HG02610 (cell line): ENCODE data around the gene ALMS1.
"Not testable (repeated sequence)": the region's sequence is repeated elsewhere in the genome, so short reads cannot be mapped to it uniquely, and the experiment has no call there.

Source experiments
- ATAC-seq: cut with Tn5 transposase; IDR thresholded peaks from one replicate; pipeline ENCODE4 v1.9.1; 2021; ENCODE audit warnings: mild to moderate bottlenecking, moderate library complexity; ENCODE audit not compliant: unreplicated experiment

Gene ALMS1

GRCh38 chr2:73385504-73386341, at the start of gene ALMS1:
Gene ALMS1, plus strand, starts transcription at chr2:73385836. Its CDS starts 33 bp downstream, at chr2:73385869.
- ATAC-seq: peak; percentile 92

- ATAC-seq: no peak
Observed at GRCh38 chr2:73337828-73338227, 47.8 kb upstream of the ALMS1 start.

DNA sequence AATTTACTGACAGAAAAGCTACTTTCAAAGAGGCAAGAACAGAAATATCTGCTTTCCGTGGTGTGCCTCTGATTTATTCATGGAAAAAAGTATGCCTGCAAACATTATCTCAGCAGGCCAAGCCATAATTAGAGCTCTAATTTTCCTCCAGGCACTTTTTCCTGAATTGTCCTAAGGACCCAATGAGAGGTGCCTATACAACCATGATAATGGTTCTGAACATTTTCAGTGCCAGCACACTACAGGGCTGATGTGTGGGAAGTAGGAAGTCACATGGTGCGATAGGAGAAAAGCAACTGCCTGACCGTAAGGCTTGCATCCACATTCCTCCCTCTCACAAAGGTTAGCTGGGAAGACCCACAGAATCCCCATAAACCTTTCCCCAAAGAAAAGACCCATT, 46.4 kb upstream of the ALMS1 start:
- no peak for ATAC-seq

GRCh38 chr2:73341039-73341438, 44.6 kb upstream of the ALMS1 start:
- ATAC-seq: no peak

- no peak for ATAC-seq
Observed at GRCh38 chr2:73343992-73344391, 41.6 kb upstream of the ALMS1 start.

DNA sequence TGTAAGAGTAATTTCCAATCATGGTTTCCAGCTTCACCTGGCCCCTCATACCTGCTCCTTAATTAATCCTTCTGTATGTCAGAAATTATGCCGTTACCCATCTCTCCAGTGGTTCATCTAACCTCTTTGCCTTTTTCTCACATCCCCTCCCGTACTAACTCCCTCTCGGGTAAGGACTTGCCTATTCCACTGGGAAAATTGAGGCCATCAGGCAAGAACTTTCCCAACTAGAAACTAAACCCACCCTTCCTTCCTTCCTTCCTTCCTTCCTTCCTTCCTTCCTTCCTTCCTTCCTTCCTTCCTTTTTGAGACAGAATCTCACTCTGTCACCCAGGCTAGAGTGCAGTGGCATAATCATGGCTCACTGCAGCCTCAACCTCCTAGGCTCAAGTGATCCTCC, 40.9 kb upstream of the ALMS1 start:
- not testable (repeated sequence) for ATAC-seq

DNA sequence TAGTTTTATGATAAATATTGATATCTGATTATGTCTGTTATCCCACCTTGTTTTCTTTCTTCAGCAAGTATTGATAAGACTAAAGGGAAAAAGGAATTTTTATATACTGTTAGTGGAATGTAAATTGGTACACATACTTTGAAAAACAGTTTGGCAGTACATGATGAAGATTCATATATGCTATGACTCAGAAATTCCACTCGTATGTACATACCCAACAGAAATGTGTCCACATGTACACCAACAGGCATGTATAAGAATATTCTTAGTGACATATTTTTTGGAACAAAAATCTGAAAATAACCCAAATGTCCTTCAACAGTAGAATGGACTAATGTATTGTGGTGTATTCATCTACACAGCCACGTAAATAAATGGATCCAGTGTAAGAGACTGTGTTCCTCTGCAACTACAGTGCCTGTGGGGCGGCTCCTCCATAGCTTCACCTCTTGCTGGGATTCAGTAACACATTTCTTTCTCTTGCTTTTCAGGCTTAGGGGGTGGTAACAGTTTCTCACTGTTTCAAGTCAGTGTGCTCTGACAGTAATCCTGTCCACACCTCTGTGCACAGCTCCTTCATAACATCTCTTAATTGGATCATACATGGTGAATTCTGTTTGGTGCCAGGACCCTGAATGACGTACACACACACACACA, 35.5 kb upstream of the ALMS1 start:
- ATAC-seq: no peak

DNA sequence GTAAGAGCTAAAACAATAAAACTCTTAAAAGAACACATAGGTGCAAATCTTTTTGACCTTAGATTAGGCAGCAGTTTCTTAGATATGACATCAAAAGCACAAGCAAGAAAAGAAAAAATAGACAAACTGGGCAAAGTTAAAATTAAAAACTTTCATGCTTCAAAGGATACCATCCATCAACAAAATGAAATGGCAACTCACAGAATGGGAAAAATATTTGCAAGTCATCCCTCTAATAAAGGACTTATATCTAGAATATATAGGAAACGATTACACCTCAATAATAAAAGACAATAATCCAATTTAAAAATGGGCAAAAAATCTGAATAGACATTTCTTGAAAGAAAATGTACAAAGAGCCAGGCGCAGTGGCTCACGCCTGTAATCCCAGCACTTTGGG, 29.5 kb upstream of the ALMS1 start:
- ATAC-seq: no peak

DNA sequence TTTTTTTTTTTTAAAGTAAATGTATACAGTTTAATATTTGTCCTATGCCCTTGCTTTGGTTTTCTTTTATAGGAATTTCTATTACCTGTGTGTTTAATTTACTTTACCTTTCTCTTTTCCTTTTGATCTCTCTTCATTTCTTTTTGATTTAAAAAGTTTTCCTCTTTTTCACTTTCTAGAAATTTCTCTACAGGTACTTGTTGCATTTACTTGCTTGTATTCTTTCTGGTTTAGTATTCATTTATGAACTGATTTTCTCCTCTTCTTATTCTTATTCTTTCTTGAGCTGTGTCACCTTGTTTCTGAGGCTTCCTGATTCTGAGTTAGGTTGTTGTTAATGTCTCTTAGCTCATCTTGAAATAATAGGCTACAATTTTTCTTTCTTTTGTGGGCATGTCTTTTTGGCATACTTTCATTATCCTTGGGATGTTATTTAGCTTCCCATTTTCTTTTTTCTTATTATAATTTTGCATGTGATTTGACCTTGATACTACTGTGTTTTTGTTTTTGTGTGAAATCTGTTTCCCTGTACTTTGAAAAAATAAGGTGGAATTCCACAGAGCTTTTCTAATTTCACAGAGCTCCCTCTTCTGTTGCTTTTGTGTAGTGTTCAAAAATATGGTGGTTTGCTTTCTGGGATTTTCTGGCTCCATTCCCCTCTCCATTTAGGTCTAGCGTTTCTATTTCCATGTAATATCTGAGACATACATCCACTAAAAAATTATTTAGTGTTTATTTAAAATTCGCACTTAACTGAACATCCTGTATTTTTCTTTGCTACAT, 25.5 kb upstream of the ALMS1 start:
- no peak for ATAC-seq

DNA sequence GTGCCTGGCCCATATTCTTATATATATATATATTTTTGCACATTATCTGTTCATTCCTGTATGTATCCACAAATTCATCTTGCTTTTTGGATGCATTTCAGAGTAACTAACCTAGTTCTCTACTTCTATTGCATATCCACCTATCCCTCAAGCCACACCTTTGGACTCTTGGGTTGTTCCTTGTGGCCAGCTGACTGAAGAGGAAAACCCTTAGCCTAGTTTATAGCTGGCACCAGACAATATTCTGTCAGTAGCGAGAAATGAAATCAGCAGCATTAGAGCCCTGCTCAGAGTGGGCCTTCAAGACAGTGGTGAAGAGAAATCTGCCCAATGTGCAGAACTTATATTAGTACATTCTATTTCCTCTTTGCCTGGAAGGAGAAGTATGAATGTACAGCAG, 19.6 kb upstream of the ALMS1 start:
- no peak for ATAC-seq

GRCh38 chr2:73368781-73369180, 16.9 kb upstream of the ALMS1 start:
- no peak for ATAC-seq

DNA sequence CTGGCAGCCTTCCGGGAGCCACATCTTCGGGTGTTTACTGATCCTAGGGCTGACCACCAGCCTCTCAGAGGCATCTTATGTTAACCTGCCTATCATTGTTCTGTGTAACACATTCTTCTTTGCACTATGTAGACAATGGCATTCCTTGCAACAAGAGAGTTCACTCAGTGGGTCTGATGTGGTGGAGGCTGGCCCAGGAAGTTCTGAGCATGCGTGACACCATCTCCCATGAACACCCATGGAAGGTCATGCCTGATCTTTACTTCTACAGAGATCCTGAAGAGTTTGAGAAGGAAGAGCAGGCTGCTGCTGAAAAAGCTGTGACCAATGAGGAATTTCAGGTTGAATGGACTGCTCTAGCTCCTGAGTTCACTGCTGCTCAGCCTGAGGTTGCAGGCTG, 15.3 kb upstream of the ALMS1 start:
- ATAC-seq: no peak

DNA sequence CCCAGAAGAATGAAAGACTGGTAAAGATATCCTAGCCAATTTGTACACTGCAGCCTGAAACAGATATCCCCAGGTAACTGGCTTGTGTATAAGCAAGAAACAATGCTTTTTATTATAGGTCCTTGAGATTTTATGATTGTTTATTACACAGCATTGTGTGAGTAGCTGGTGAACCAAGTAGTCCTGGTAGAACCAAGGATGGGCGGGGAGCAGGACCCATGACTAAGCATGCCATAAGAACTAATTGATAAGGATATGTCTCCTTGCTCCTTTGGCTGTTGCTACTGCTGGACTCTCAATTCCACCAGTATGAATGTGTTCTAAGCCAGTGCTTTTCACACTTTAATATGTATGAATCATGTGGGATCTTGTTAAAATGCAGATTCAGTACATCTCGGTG, 12.3 kb upstream of the ALMS1 start:
- no peak for ATAC-seq

- ATAC-seq: no peak
Observed at GRCh38 chr2:73374269-73374668, 11.4 kb upstream of the ALMS1 start.

- no peak for ATAC-seq
Observed at GRCh38 chr2:73376681-73377080, 9.0 kb upstream of the ALMS1 start.

DNA sequence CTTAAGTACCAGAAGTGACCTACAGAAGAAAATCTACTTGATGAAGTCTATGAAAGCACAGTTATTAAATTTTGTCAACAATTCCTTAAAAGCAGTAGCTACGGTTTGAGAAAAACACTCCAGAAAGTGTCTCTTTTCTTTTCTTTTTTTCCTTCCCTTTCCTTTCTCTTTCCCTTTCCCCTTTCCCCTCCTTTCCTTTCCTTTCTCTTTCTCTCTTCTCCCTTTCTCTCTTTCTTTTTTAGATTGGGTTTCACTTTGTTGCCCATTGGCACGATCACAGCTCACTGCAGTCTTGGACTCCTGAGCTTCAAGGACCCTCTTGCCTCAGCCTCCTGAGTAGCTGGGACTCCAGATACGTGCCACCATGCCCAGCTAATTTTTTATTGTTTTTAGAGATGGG, 2.6 kb upstream of the ALMS1 start:
- ATAC-seq: no peak

DNA sequence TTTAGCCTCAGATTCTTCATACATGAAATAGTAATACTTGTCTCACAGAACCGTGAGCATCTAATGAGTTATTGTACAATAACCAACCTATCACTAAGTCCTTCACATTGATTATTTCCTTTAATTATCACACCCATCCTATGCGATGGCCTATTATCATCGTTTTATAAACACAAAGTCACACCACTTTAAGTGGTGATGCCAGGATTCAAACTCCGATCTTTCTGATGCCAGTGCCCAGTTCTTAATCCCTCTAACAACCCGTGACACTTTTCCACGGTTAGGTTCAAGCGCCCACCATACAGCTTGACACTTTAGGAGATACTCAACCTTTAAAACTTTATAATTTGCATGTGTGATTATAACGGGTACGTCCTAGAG, 523 bp upstream of the ALMS1 start:
- ATAC-seq: no peak

GRCh38 chr2:73386342-73386868, 769 bp downstream of the ALMS1 start:
- peak; percentile 4 for ATAC-seq

GRCh38 chr2:73386894-73387636, 1.4 kb downstream of the ALMS1 start:
- ATAC-seq: no peak

- no peak for ATAC-seq
Observed at GRCh38 chr2:73402386-73403103, 16.9 kb downstream of the ALMS1 start.
